ENCODE data around the gene CD300E.

Gene CD300E

GRCh38 chr17:74561586-74561985 is 62.0 kb downstream of the CD300E start:
- DNase-seq, result no peak

All from activated CD4-positive, alpha-beta T cell treated with anti-CD3 and anti-CD28 coated beads for 1 hour (primary cell).